ENCODE data around the gene CSNK1D.

- no peak for TF ChIP-seq FOXP2 (optimal IDR thresholded peaks at IDR 0.05; ENCODE audit: borderline replicate concordance, extremely low read depth, extremely low read length, insufficient read depth)
- no peak for TF ChIP-seq REST (IDR thresholded peaks at IDR 0.05; ENCODE audit: insufficient read depth in 1 of 2, low read depth in 2 of 2, low read length in 2 of 2)
- TF ChIP-seq TAF1 (IDR thresholded peaks at IDR 0.05; ENCODE audit: borderline replicate concordance, insufficient read depth, low read length) = no peak
- no peak for TF ChIP-seq SIN3A (IDR thresholded peaks at IDR 0.05; ENCODE audit: borderline replicate concordance, insufficient read depth, low read length)
Observed at GRCh38 chr17:82219753-82220709, 53.5 kb downstream of the CSNK1D start.

All from PFSK-1 (cell line).